ENCODE data around the gene RHCG. TPM values are rescaled to one million over a fixed set of nuclear protein-coding genes. Genes with fewer than 3 reads are reported as not detected.

The RHCG gene
- total and polyA plus RNA-seq, 2 donors (not counting 1 experiment from before 2014, with no cell fraction given) = under 0.01 TPM; not detected in 1

DNA sequence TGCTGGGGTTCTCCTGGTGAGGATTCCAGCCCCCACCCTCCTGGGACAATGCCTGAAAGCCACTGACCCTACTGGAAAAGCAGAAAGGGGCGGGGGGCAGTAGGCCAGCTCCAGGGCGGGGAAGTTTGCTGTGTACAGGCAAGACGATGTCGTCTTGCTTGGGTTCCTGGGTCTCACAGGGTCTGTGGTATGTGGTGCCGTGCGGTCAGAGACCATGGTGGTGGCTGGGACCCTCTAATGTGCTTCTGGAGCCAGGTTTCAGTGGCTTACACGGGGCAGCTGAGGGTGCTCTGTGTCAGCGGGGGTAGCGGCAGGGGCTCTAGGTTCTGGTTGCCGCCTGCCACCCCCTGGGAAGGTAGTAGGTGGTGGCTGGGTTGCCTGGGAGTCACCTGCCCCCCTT lies 54.2 kb downstream of the RHCG start:
- no peak overlapping the region for H3K4me3 ChIP-seq (replicated peaks in 1 of 4; ENCODE audit: control extremely low read depth in 1 of 4, insufficient read depth in 1 of 4, low read depth in 3 of 4, low read length in 4 of 4)
- H3K36me3 ChIP-seq (ENCODE audit: control insufficient read depth, insufficient read depth, low read length) = no peaks in the 10 kb centered on the region
- no peaks in the 10 kb centered on the region for H4K20me1 ChIP-seq (ENCODE audit: control insufficient read depth, extremely low read depth, insufficient read depth, low read length)
- no peaks in the 10 kb centered on the region for H3K79me2 ChIP-seq (ENCODE audit: control insufficient read depth, insufficient read depth, low read length)
- no peak overlapping the region for H3K4me2 ChIP-seq (ENCODE audit: extremely low read depth, insufficient read depth, low read length)
- H3K27ac ChIP-seq (ENCODE audit: insufficient read depth, low read length) = no peak overlapping the region
- H3K27me3 ChIP-seq (ENCODE audit: control insufficient read depth, insufficient read depth, low read length) = peaks cover 16% of the 10 kb centered on the region
- H2AFZ ChIP-seq (ENCODE audit: low read length) = no peak overlapping the region
- TF ChIP-seq, protein P1, sequence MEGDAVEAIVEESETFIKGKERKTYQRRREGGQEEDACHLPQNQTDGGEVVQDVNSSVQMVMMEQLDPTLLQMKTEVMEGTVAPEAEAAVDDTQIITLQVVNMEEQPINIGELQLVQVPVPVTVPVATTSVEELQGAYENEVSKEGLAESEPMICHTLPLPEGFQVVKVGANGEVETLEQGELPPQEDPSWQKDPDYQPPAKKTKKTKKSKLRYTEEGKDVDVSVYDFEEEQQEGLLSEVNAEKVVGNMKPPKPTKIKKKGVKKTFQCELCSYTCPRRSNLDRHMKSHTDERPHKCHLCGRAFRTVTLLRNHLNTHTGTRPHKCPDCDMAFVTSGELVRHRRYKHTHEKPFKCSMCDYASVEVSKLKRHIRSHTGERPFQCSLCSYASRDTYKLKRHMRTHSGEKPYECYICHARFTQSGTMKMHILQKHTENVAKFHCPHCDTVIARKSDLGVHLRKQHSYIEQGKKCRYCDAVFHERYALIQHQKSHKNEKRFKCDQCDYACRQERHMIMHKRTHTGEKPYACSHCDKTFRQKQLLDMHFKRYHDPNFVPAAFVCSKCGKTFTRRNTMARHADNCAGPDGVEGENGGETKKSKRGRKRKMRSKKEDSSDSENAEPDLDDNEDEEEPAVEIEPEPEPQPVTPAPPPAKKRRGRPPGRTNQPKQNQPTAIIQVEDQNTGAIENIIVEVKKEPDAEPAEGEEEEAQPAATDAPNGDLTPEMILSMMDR (conservative IDR thresholded peaks at IDR 0.05 in 1 of 2, IDR thresholded peaks at IDR 0.05 in 1 of 2; ENCODE audit: low read depth in 1 of 2, low read length in 2 of 2) = no peak
- no peak for TF ChIP-seq EZH2 (IDR thresholded peaks at IDR 0.05; ENCODE audit: low read length, missing control alignments)
- no peaks in the 10 kb centered on the region for H3K9me3 ChIP-seq (ENCODE audit: control insufficient read depth, insufficient read depth, low read depth, low read length)
- H3K4me1 ChIP-seq (ENCODE audit: control insufficient read depth, extremely low read depth, insufficient read depth, low read length) = no peaks in the 10 kb centered on the region
- DNase-seq (ENCODE audit: low read depth in 2 of 2) = no peak
- no peak overlapping the region for H3K9ac ChIP-seq (ENCODE audit: insufficient read depth, low read length)

DNA sequence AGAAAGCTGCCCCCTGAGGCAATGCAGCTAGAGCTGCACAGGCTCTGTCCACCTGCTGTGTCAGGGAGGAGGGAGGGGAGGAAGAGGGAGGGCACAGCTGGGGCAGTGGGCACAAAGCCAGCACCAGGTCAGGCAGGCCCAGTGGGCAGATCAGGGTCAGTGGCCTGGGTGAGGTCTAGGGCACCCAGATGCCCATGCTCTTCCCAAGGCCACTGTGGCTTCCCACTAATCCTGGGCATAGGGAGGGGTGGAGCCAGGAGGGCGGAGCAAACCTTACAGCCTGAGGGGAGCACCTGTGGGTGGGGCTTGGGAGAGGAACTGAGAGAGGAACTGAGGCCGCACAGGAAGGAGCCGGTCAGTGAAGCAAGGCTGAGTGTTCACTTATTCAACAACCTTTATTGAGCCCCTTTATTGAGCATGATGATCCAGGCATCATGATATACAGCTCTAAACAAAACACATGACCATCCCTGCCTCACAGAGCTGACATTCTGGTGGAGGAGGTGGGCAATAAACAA lies 55.0 kb downstream of the RHCG start:
- Histone ChIP-seq H3K9ac (ENCODE audit: insufficient read depth, low read length) (no peak overlapping the region), H3K36me3 (ENCODE audit: control insufficient read depth, insufficient read depth, low read length) (no peaks in the 10 kb centered on the region), H3K4me2 (ENCODE audit: extremely low read depth, insufficient read depth, low read length) (no peak overlapping the region), H3K27ac (ENCODE audit: insufficient read depth, low read length) (no peak overlapping the region), H3K4me3 (replicated peaks in 1 of 4; ENCODE audit: control extremely low read depth in 1 of 4, insufficient read depth in 1 of 4, low read depth in 3 of 4, low read length in 4 of 4) (no peak overlapping the region), H3K79me2 (ENCODE audit: control insufficient read depth, insufficient read depth, low read length) (no peaks in the 10 kb centered on the region), H2AFZ (ENCODE audit: low read length) (no peak overlapping the region), H3K4me1 (ENCODE audit: control insufficient read depth, extremely low read depth, insufficient read depth, low read length) (no peaks in the 10 kb centered on the region), H3K27me3 (ENCODE audit: control insufficient read depth, insufficient read depth, low read length) (peaks cover 21% of the 10 kb centered on the region), H3K9me3 (ENCODE audit: control insufficient read depth, insufficient read depth, low read depth, low read length) (no peaks in the 10 kb centered on the region), H4K20me1 (ENCODE audit: control insufficient read depth, extremely low read depth, insufficient read depth, low read length) (no peaks in the 10 kb centered on the region)
- TF ChIP-seq, protein P1 (conservative IDR thresholded peaks at IDR 0.05 in 1 of 2, IDR thresholded peaks at IDR 0.05 in 1 of 2; ENCODE audit: low read depth in 1 of 2, low read length in 2 of 2) = no peak
- no peak for TF ChIP-seq EZH2 (IDR thresholded peaks at IDR 0.05; ENCODE audit: low read length, missing control alignments)
- no peak for DNase-seq (ENCODE audit: low read depth in 2 of 2)

DNA sequence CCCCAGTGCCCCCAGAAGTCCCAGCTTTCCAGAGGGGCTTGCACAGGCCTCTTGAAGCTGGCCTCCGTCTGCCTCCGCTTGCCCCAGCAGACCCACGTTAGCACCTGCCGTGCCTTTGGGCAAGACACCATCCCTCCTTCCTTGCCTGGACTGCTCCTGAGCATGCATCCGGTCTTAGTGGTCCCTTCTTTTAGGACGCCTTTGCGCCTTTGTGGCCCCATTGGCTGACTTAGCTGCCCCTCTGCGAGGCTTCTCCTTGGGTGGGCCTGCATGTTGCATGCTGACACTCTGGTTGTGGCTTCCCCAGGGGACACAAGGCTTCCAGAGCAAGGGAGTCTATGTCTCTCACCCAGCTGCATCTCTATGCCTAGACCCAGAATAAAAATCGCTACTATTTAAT lies 56.6 kb downstream of the RHCG start:
- H4K20me1 ChIP-seq (ENCODE audit: control insufficient read depth, extremely low read depth, insufficient read depth, low read length) = no peaks in the 10 kb centered on the region
- H3K9me3 ChIP-seq (ENCODE audit: control insufficient read depth, insufficient read depth, low read depth, low read length) = no peaks in the 10 kb centered on the region
- peak; percentile 19 for TF ChIP-seq EZH2 (IDR thresholded peaks at IDR 0.05; ENCODE audit: low read length, missing control alignments)
- TF ChIP-seq, protein P1 (conservative IDR thresholded peaks at IDR 0.05 in 1 of 2, IDR thresholded peaks at IDR 0.05 in 1 of 2; ENCODE audit: low read depth in 1 of 2, low read length in 2 of 2) = no peak
- H3K27ac ChIP-seq (ENCODE audit: insufficient read depth, low read length) = no peak overlapping the region
- H3K4me2 ChIP-seq (ENCODE audit: extremely low read depth, insufficient read depth, low read length) = no peak overlapping the region
- H3K9ac ChIP-seq (ENCODE audit: insufficient read depth, low read length) = no peak overlapping the region
- no peak overlapping the region for H3K4me3 ChIP-seq (replicated peaks in 1 of 4; ENCODE audit: control extremely low read depth in 1 of 4, insufficient read depth in 1 of 4, low read depth in 3 of 4, low read length in 4 of 4)
- peaks cover 26% of the 10 kb centered on the region for H3K27me3 ChIP-seq (ENCODE audit: control insufficient read depth, insufficient read depth, low read length)
- H3K36me3 ChIP-seq (ENCODE audit: control insufficient read depth, insufficient read depth, low read length) = no peaks in the 10 kb centered on the region
- no peaks in the 10 kb centered on the region for H3K79me2 ChIP-seq (ENCODE audit: control insufficient read depth, insufficient read depth, low read length)
- H2AFZ ChIP-seq (ENCODE audit: low read length) = no peak overlapping the region
- no peak for DNase-seq (ENCODE audit: low read depth in 2 of 2)
- H3K4me1 ChIP-seq (ENCODE audit: control insufficient read depth, extremely low read depth, insufficient read depth, low read length) = no peaks in the 10 kb centered on the region
